Kidney epithelial cell (primary cell): Measurements from ENCODE around the gene CHST6. TPM values are rescaled to one million over a fixed set of nuclear protein-coding genes. Genes with fewer than 3 reads are reported as not detected.
"Not testable (repeated sequence)": the region's sequence is repeated elsewhere in the genome, so short reads cannot be mapped to it uniquely, and the experiment has no call there.

ENCODE experiments used
- DNase-seq: peaks from one replicate; pipeline ENCODE4 v3.0.0-alpha.2; 2010; ENCODE audit warnings: low read depth
- H3K27me3 ChIP-seq: 2 replicates; pipeline ENCODE4 v1.6.0; 2011; ENCODE audit warnings: low read length; ENCODE audit not compliant: control insufficient read depth, insufficient read depth
- H3K36me3 ChIP-seq: 2 replicates; pipeline ENCODE4 v1.5.1; 2011; ENCODE audit warnings: low read length; ENCODE audit not compliant: control insufficient read depth, insufficient read depth
- H3K4me3 ChIP-seq: 2 replicates; pipeline ENCODE4 v1.5.1; 2011; ENCODE audit warnings: low read depth, mild to moderate bottlenecking, control low read depth, low read length
- total RNA-seq: library from RNA; depleted of rRNA; stranded (reverse); fragments of >200 nt; gene quantifications from 2 replicates; pipeline ENCODE4 v1.2.3, GENCODE V29; 2015
- TF ChIP-seq, protein P1 (sequence below): IDR thresholded peaks from 2 replicates; pipeline ENCODE4 v1.5.1; 2011; ENCODE audit warnings: mild to moderate bottlenecking, moderate library complexity, low read length, control low read depth, inconsistent platforms; ENCODE audit not compliant: insufficient read depth, poor library complexity, severe bottlenecking

Gene CHST6
- total RNA-seq, 1 donor from 2014 or later: 2.4 TPM

DNA sequence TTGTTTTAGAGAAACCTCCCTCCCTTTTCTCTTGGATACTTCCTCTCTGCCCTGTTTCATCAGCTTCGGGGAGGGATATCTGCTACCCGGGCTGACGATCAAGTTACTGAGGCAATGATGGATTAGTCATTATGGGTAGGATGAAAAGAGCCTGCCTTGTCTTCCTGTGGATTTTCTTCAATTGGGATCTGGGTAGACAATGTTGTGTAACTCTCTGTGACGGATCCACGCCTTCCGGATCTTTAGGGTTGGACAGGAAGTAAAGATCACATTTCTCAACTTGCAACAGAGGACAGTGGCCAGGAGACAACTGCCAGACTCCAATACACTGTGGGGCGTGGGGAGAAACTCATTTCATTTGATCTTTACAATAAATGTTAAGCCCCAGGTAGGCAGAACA lies 11.3 kb upstream of the CHST6 start:
- H3K4me3 ChIP-seq: no peak overlapping the region
- DNase-seq: peak; percentile 61

DNA sequence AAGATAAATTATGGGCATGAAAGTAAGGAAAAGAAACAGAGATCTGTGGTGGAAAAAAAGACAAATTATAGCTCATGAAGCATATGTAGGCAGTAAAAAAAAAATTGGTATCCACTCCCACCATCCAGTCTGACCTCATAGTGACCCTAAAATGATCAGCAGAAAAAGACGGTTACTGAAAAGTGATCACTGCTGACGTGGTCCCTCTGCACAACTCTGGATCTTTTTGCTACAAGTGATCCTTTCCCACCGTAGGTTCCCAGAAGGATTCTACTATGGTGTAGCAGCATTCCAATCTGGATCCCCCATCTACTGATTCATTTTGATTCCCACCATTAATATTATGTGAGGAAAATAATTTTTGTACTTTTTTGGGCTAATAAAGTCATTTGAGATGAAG lies 10.9 kb upstream of the CHST6 start:
- H3K4me3 ChIP-seq: no peak overlapping the region
- no peaks in the 10 kb centered on the region for H3K27me3 ChIP-seq
- TF ChIP-seq, protein P1, sequence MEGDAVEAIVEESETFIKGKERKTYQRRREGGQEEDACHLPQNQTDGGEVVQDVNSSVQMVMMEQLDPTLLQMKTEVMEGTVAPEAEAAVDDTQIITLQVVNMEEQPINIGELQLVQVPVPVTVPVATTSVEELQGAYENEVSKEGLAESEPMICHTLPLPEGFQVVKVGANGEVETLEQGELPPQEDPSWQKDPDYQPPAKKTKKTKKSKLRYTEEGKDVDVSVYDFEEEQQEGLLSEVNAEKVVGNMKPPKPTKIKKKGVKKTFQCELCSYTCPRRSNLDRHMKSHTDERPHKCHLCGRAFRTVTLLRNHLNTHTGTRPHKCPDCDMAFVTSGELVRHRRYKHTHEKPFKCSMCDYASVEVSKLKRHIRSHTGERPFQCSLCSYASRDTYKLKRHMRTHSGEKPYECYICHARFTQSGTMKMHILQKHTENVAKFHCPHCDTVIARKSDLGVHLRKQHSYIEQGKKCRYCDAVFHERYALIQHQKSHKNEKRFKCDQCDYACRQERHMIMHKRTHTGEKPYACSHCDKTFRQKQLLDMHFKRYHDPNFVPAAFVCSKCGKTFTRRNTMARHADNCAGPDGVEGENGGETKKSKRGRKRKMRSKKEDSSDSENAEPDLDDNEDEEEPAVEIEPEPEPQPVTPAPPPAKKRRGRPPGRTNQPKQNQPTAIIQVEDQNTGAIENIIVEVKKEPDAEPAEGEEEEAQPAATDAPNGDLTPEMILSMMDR: no peak
- no peaks in the 10 kb centered on the region for H3K36me3 ChIP-seq
- DNase-seq: no peak

More for the DNA sequence above, 11.3 kb upstream of the CHST6 start:
- Histone ChIP-seq H3K27me3 (no peaks in the 10 kb centered on the region), H3K36me3 (no peaks in the 10 kb centered on the region)
- TF ChIP-seq, protein P1: no peak

DNA sequence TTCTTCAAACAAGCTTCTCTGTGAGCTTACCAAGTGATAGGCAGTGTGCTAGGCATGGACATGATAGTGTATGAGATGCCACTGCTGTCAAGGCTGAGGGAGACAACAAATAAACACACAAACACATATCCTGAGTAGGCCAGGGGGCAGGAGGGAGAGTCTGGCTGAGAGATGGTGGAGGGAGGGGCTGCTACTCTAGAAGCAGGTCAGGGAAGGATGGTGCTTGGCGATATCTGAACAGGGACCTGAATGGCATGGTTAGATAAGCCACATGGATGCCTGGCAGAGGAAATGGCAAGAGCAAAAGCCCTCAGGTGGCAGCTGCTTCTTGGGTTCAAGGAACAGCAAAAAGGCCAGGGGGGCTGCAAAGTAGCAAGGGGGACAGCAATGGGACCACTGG lies 8.6 kb upstream of the CHST6 start:
- no peak for DNase-seq
- TF ChIP-seq, protein P1: no peak
- Histone ChIP-seq H3K36me3 (no peaks in the 10 kb centered on the region), H3K4me3 (no peak overlapping the region), H3K27me3 (no peaks in the 10 kb centered on the region)

DNA sequence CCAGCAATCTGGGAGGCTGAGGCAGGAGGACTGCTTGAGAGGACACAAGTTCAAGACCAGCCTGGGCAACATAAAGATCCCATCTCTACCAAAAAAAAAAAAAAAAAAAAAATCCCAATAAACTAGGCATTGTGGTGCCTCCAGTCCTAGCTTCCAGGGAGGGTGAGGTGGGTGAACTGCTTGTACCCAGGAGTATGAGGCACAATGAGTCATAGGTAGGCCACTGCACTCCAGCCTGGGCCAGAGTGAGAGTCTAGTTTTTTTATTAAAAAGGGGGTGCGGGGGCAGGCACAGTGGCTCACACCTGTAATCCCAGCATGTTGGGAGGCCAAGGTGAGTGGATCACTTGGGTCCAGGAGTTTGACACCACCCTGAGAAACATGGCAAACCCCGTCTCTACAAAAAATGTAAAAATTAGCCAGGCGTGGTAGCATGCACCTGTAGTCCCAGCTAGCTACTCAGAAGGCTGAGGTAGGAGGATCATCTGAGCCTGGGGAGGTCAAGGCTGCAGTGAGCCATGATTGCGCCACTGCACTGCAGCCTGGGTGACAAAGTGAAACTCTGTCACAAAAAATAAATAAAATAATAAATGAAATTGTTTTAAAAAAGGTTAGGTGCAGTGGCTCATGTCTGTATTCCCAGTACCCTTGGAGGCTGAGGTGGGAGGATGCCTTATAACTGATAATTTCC lies 7.8 kb upstream of the CHST6 start:
- H3K27me3 ChIP-seq: no peaks in the 10 kb centered on the region
- no peak overlapping the region for H3K4me3 ChIP-seq
- TF ChIP-seq, protein P1: no peak
- no peaks in the 10 kb centered on the region for H3K36me3 ChIP-seq
- DNase-seq: no peak

DNA sequence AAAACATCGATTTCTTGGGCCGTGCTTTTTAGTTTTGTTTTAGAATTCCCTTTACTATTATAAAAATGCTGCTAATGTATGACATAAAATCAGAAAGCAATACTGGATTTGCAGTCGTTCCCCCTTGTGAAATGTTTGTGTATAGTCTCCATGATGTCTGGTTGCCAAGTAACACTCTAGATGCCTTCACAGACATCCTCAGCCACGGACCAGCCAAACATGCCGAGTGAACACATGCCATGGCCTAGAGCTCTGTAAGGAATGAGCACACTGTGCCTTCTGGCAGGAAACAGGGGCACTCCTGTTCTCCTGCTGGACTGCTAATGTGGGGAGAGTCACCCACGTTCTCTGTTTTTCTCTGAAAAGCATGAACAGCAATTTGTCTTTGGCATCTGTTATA lies 6.6 kb upstream of the CHST6 start:
- H3K4me3 ChIP-seq, H3K27me3 ChIP-seq, DNase-seq, H3K36me3 ChIP-seq: not testable (repeated sequence)

DNA sequence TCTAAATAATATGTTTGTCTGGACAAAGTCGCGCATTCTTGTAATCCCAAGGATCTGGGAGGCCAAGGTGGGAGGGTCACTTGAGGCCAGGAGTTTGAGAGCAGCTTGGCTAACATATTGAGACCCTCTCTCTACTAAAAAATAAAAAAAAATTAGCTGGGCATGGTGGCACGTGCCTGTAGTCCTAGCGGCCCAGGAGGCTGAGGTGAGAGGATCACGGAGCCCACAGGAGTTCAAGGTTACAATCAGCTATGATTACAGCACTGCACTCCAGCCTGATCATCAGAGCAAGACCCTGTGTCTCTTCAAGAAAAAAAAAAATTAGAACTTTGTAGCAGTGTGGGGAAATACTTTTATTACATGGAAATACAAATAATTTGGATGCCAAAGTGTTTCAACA lies 6.1 kb upstream of the CHST6 start:
- H3K36me3 ChIP-seq: no peaks in the 10 kb centered on the region
- TF ChIP-seq, protein P1: no peak

DNA sequence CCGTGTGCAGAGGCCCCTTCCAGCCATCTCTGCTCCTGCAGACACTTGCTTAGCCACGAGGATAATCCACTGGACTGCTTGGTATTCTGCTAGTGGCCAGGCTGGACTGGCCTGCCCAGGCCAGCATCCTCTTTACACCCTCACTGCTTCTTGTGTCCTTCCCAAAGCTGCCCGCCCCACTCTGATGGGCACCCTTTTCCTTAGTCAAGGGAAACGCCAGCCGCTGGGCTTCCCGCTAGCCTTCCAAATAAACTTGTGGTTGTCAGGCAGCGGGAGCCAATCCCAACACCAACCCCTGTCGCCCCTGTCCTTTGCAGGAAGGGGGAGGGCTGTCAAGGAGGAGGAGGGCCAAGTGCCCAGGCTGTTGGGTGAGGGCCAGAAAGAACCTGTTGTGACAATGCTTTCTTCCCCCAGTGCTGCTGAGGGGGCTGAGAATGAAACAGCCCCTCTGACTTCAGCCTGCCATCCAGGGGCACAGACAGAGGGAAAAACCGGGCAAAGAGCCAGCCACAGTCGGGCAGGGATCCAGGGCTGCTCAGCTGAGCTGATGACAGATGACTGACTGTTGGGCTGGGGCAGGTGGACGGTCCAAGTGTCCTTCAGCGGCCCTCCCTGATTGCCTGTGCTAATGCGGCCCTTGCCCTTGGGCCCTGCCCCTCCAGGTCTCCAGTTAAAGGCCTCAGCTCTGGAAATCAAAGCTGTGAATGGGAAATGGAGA lies 3.5 kb upstream of the CHST6 start:
- not testable (repeated sequence) for H3K36me3 ChIP-seq, DNase-seq, H3K27me3 ChIP-seq, H3K4me3 ChIP-seq

More for the DNA sequence above, 6.1 kb upstream of the CHST6 start:
- H3K27me3 ChIP-seq: no peaks in the 10 kb centered on the region
- no peak overlapping the region for H3K4me3 ChIP-seq
- DNase-seq: no peak
